ENCODE data around the gene SUPT6H.
"Not testable (repeated sequence)": the region's sequence is repeated elsewhere in the genome, so short reads cannot be mapped to it uniquely, and the experiment has no call there.

GRCh38 chr17:28659497-28659881 lies 2.5 kb upstream of the SUPT6H start:
- not testable (repeated sequence) for TF ChIP-seq TAF1 (IDR thresholded peaks at IDR 0.05; ENCODE audit: borderline replicate concordance, low read depth, low read length); POLR2A (IDR thresholded peaks at IDR 0.05; ENCODE audit: low read depth, low read length); POLR2AphosphoS5 (IDR thresholded peaks at IDR 0.05; ENCODE audit: low read depth, low read length)

Measured in GM12892 (cell line).